ENCODE measurements around the gene GSAP.

GSAP gene

DNA sequence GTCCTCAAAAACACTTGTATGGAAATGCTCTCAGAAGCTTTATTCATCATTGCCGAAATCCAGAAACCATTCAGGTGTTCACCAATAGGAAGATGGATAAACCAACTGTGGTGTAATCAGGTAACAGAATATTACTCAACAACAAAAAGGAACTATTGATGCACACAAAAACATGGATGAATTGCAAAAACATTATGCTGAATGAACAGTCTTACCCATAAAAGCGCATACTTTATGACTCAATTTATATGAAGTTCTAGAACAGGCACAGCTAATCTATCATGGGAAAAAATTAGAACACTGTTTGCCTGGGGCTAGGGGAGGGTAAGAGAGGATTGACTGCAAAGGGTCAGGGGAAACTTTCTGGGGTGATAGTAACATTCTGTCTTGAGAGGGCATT, 26.9 kb upstream of the GSAP start:
- no peak overlapping the region for H3K4me2 ChIP-seq (ENCODE audit: low read depth, low read length, poor library complexity, severe bottlenecking)

DNA sequence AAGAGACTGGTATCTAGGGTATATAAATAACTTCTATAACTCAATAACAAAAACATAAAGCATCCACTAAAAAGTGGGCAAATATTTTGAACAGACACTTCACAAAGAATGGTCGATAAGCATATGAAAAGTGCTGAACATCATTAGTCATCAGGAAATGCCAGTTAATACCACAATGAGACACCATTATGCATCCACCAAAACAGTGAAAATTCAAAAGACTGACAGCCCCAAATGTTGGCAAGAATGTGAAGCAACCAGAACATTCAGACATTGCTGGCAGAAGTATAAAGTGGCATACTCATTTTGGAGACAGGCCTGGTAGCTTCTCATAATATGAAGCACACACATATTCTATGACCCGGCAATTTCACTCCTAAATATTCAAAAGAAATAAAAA, 26.5 kb upstream of the GSAP start:
- Histone ChIP-seq H3K9me2 (replicated peaks; ENCODE audit: insufficient read depth, low read length) (no peaks in the 10 kb centered on the region), H3K4me2 (ENCODE audit: low read depth, low read length, poor library complexity, severe bottlenecking) (no peak overlapping the region), H4K20me1 (ENCODE audit: low read depth, low read length) (no peaks in the 10 kb centered on the region), H2AFZ (ENCODE audit: low read depth, low read length, severe bottlenecking) (no peak overlapping the region), H3F3A (ENCODE audit: insufficient read depth) (no peaks in the 10 kb centered on the region), H3K27me3 (ENCODE audit: low read length) (no peaks in the 10 kb centered on the region), H3K79me2 (ENCODE audit: insufficient read depth, low read length) (no peaks in the 10 kb centered on the region), H3K4me3 (ENCODE audit: insufficient read depth, low read length, poor library complexity, severe bottlenecking) (no peak overlapping the region), H3K9ac (ENCODE audit: low read length) (no peak overlapping the region), H3K27ac (ENCODE audit: low read depth, low read length) (no peak overlapping the region), H3K9me3 (ENCODE audit: insufficient read depth, low read length) (no peaks in the 10 kb centered on the region), H3K36me3 (ENCODE audit: low read length) (no peaks in the 10 kb centered on the region)
- TF ChIP-seq EZH2phosphoT487 (conservative IDR thresholded peaks at IDR 0.05; ENCODE audit: low read length) = no peak
- TF ChIP-seq, protein P1, sequence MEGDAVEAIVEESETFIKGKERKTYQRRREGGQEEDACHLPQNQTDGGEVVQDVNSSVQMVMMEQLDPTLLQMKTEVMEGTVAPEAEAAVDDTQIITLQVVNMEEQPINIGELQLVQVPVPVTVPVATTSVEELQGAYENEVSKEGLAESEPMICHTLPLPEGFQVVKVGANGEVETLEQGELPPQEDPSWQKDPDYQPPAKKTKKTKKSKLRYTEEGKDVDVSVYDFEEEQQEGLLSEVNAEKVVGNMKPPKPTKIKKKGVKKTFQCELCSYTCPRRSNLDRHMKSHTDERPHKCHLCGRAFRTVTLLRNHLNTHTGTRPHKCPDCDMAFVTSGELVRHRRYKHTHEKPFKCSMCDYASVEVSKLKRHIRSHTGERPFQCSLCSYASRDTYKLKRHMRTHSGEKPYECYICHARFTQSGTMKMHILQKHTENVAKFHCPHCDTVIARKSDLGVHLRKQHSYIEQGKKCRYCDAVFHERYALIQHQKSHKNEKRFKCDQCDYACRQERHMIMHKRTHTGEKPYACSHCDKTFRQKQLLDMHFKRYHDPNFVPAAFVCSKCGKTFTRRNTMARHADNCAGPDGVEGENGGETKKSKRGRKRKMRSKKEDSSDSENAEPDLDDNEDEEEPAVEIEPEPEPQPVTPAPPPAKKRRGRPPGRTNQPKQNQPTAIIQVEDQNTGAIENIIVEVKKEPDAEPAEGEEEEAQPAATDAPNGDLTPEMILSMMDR (IDR thresholded peaks at IDR 0.05; ENCODE audit: insufficient read depth, low read length, poor library complexity, severe bottlenecking) = no peak

More for the DNA sequence above, 26.9 kb upstream of the GSAP start:
- Histone ChIP-seq H3K9me2 (replicated peaks; ENCODE audit: insufficient read depth, low read length) (no peaks in the 10 kb centered on the region), H3K79me2 (ENCODE audit: insufficient read depth, low read length) (no peaks in the 10 kb centered on the region), H3K9ac (ENCODE audit: low read length) (no peak overlapping the region), H3K4me3 (ENCODE audit: insufficient read depth, low read length, poor library complexity, severe bottlenecking) (no peak overlapping the region), H3K9me3 (ENCODE audit: insufficient read depth, low read length) (no peaks in the 10 kb centered on the region), H3K27me3 (ENCODE audit: low read length) (no peaks in the 10 kb centered on the region), H4K20me1 (ENCODE audit: low read depth, low read length) (no peaks in the 10 kb centered on the region), H2AFZ (ENCODE audit: low read depth, low read length, severe bottlenecking) (no peak overlapping the region), H3F3A (ENCODE audit: insufficient read depth) (no peaks in the 10 kb centered on the region), H3K36me3 (ENCODE audit: low read length) (no peaks in the 10 kb centered on the region), H3K27ac (ENCODE audit: low read depth, low read length) (no peak overlapping the region)
- TF ChIP-seq EZH2phosphoT487 (conservative IDR thresholded peaks at IDR 0.05; ENCODE audit: low read length) = no peak
- TF ChIP-seq, protein P1 (IDR thresholded peaks at IDR 0.05; ENCODE audit: insufficient read depth, low read length, poor library complexity, severe bottlenecking) = no peak

DNA sequence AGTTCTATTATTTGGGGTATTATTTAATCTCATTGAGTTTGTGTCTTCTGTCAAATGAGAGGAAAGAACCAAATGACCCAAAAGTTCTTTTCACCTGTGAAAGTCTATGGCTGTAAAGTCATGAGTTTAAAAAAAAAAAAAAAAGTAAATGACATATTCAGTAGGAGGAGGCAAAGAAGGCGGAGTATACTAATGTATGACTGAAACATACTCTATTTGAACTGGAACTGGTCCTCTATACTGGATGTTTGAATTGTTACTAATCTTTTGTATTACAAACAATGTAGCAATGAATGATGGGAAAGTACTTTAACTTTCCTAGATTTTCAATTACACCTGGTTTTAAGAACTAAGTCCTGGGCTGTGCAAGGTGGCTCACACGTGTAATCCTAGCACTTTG, 24.9 kb upstream of the GSAP start:
- Histone ChIP-seq H3K27ac (ENCODE audit: low read depth, low read length) (no peak overlapping the region), H3K9ac (ENCODE audit: low read length) (no peak overlapping the region), H3K9me2 (replicated peaks; ENCODE audit: insufficient read depth, low read length) (no peaks in the 10 kb centered on the region), H3K36me3 (ENCODE audit: low read length) (no peaks in the 10 kb centered on the region), H3K9me3 (ENCODE audit: insufficient read depth, low read length) (no peaks in the 10 kb centered on the region), H2AFZ (ENCODE audit: low read depth, low read length, severe bottlenecking) (no peak overlapping the region), H3K4me2 (ENCODE audit: low read depth, low read length, poor library complexity, severe bottlenecking) (no peak overlapping the region), H3K27me3 (ENCODE audit: low read length) (no peaks in the 10 kb centered on the region), H3F3A (ENCODE audit: insufficient read depth) (no peaks in the 10 kb centered on the region), H4K20me1 (ENCODE audit: low read depth, low read length) (no peaks in the 10 kb centered on the region), H3K4me3 (ENCODE audit: insufficient read depth, low read length, poor library complexity, severe bottlenecking) (no peak overlapping the region), H3K79me2 (ENCODE audit: insufficient read depth, low read length) (no peaks in the 10 kb centered on the region)
- TF ChIP-seq, protein P1 (IDR thresholded peaks at IDR 0.05; ENCODE audit: insufficient read depth, low read length, poor library complexity, severe bottlenecking) = no peak
- no peak for TF ChIP-seq EZH2phosphoT487 (conservative IDR thresholded peaks at IDR 0.05; ENCODE audit: low read length)

All from SU-DHL-6 (cell line).